ENCODE results near the gene BRINP2. TPM values are rescaled to one million over a fixed set of nuclear protein-coding genes. Genes with fewer than 3 reads are reported as not detected.

The BRINP2 gene
- total RNA-seq, 4 donors from 2014 or later, result 0.26 to 0.42 TPM; not detected in 2

DNA sequence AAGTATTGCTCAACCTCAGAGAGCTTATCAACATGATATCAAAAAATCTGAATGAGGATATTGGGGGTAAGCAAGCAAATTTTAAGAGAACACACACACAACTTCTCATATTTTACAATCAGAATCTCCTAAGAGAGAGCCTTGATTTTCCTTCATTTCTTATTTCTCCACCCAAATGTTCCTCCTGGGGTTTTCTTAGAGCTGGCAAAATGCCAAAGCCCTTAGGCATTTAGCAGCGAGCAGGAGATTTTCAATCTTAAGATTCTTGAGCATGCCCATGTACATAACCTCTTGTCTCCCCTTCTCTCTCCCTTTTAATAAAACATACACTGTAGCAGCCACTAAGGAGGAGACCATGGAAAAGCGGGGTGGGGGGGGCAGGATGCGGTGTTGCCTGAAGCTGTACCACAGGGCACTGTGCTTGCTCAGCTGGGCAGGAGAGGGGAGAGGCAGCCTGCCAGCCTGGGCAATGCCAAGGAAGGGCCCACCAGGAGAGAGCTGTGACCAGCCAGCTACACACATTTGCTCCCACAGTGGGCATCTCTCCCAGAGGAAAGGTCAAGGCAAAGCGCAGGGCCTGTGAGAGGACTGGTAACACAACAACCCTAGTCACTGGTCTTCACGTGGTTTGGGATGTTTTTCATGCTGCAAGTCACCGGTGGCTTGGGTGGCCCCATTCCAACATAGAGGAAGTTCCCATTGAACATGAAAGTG lies 4.3 kb downstream of the BRINP2 start:
- 64 to 65% methylated on average over 6 of the region's 6 CpGs for WGBS, 2 donors
- DNase-seq (ENCODE audit: low spot score in 2 of 2), result no peak
- intact Hi-C loops (cut with DNase I; ENCODE audit: low total_unique reads), result no loop called here
- H3K4me3 ChIP-seq (ENCODE audit: low read depth, poor library complexity, severe bottlenecking), result no peak overlapping the region
- TF ChIP-seq CTCF (IDR thresholded peaks at IDR 0.05), result no peak
- TF ChIP-seq POLR2A (IDR thresholded peaks at IDR 0.05), result no peak

DNA sequence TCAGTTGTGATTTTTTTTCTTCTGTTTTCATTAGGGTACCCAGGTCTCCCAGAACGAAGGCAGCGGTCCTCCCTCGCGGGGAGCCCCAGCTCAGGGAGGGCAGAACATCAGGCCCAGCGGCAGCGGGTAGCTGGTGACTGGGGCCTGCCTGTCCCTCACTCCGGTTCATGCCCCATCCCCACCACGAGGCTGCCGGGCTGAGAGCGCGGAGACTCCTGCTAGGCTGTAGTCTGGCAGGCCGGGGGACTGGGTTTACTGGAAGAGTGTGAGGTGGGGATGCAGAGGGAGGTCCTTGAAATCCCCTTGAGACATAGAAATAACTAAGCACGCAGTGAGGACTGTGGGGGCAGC lies 10.5 kb downstream of the BRINP2 start:
- TF ChIP-seq POLR2A (IDR thresholded peaks at IDR 0.05), result no peak
- no peak for TF ChIP-seq CTCF (IDR thresholded peaks at IDR 0.05)
- WGBS, 2 donors, result 21 to 33% methylated on average over 12 to 13 of the region's 13 CpGs
- intact Hi-C loops (cut with DNase I; ENCODE audit: low total_unique reads), result no loop called here
- no peak overlapping the region for H3K4me3 ChIP-seq (ENCODE audit: low read depth, poor library complexity, severe bottlenecking)
- DNase-seq (ENCODE audit: low spot score in 2 of 2), result peak in 1 of 2 donors; percentile 82

- peak in 1 of 2 donors; percentile 88 for DNase-seq (ENCODE audit: low spot score in 2 of 2)
- intact Hi-C loops (cut with DNase I; ENCODE audit: low total_unique reads), result no loop called here
- WGBS, 2 donors, result 0 to 2% methylated on average over 18 to 32 of the region's 32 CpGs
Measured at GRCh38 chr1:177181631-177182291, 11.0 kb downstream of the BRINP2 start.

GRCh38 chr1:177183836-177184235 lies 13.1 kb downstream of the BRINP2 start:
- TF ChIP-seq POLR2A (IDR thresholded peaks at IDR 0.05), result no peak
- no peak for TF ChIP-seq CTCF (IDR thresholded peaks at IDR 0.05)
- 56 to 64% methylated on average over 2 of the region's 2 CpGs for WGBS, 2 donors
- intact Hi-C loops (cut with DNase I; ENCODE audit: low total_unique reads), result no loop called here
- no peak for DNase-seq (ENCODE audit: low spot score in 2 of 2)
- H3K4me3 ChIP-seq (ENCODE audit: low read depth, poor library complexity, severe bottlenecking), result no peak overlapping the region

More at GRCh38 chr1:177181631-177182291, 11.0 kb downstream of the BRINP2 start:
- TF ChIP-seq CTCF (IDR thresholded peaks at IDR 0.05) (no peak), POLR2A (IDR thresholded peaks at IDR 0.05) (no peak)
- no peak overlapping the region for H3K4me3 ChIP-seq (ENCODE audit: low read depth, poor library complexity, severe bottlenecking)

GRCh38 chr1:177185209-177185608 lies 14.5 kb downstream of the BRINP2 start:
- intact Hi-C loops (cut with DNase I; ENCODE audit: low total_unique reads), result no loop called here
- WGBS, 2 donors, result 74 to 85% methylated on average over 5 of the region's 5 CpGs
- H3K4me3 ChIP-seq (ENCODE audit: low read depth, poor library complexity, severe bottlenecking), result no peak overlapping the region
- no peak for DNase-seq (ENCODE audit: low spot score in 2 of 2)
- TF ChIP-seq CTCF (IDR thresholded peaks at IDR 0.05) (no peak), POLR2A (IDR thresholded peaks at IDR 0.05) (no peak)
